NCI-H774 (cell line): Measurements from ENCODE around the gene NCAPG2.

Experiments used
- DNase-seq: peaks from one replicate; lab custom pipeline; 2025; lab: John Stamatoyannopoulos, UW

NCAPG2 gene

DNA sequence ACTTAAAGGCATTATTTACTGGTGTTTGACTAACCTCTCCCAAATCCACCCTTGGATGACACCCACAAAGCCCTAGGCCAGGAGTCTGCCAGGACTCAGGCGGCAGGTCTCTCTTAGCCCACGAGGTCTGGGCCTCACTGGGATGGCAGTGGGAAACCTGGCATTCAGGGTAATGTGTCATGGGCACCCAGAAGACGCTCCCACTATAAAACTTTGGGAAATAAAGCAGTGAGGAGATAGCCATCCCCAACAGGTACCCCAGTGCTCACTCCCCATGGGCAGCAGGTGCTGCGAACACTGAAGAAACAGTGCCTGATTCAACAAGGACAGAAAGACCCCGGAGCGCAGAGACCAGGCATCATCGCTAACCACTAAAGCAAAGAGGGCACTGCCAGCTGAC is 102.6 kb downstream of the NCAPG2 start:
- DNase-seq, result no peak

DNA sequence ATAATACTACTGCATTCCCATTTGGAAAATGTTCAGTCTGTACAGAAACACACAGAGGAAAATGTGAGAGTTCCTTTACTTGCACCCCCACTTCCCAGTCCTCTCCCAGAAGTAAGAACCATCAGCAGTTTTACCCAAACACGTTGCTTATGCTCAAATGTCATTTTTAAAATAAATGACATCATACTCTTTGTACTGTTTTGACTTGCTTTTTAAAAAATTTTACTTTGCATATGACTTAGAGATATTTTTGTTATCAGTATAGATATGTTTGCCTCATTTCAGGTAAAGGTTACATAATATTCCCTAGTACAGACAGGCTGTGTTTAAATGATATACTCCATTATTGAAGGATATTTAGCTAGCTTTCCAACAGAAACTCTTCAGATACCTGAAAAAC is 103.5 kb downstream of the NCAPG2 start:
- no peak for DNase-seq

GRCh38 chr7:158596745-158597144 is 107.9 kb downstream of the NCAPG2 start:
- DNase-seq, result no peak

- no peak for DNase-seq
These were observed 108.3 kb downstream of the NCAPG2 start for GRCh38 chr7:158596309-158596708.

GRCh38 chr7:158595068-158595467 is 109.5 kb downstream of the NCAPG2 start:
- no peak for DNase-seq

DNA sequence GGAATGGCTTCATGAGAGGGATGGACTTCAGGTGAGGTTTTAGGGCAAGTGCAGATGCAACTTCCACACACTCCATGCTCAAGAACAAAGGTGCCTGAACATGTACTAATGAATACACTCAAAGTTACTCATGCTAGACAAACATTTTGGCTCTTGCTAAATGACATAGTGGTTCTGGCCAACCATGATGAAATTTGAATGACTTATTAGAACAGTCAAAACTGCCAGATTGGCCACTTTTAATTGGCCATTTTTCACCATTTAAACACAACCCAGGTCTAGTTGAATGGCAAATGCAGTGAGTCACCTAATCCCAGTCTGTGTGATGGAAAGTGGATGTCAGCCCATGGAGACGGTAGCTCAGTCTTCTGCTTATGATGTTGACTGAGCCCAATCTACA is 112.1 kb downstream of the NCAPG2 start:
- no peak for DNase-seq

DNA sequence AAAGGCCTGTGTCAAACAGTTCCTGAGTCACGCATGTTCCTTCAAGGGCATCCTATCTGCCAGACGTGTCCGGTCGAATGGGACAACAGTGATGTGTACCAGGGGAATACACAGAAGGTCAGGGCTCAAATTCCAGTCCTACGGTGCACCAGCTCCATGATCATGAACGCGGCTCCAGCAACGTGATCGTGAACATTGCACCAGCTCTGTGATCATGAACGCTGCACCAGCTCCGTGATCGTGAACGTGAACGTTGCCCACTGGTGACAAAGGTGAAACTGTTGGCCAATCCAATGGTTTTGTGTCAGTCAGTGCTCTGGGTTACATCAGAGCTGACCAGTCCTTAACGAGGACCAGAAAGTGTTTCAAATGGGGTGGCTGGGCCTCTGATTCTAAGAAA is 112.7 kb downstream of the NCAPG2 start:
- no peak for DNase-seq

- no peak for DNase-seq
These were observed 114.4 kb downstream of the NCAPG2 start for GRCh38 chr7:158590181-158590530.

GRCh38 chr7:158589653-158590052 is 115.0 kb downstream of the NCAPG2 start:
- DNase-seq, result no peak

DNA sequence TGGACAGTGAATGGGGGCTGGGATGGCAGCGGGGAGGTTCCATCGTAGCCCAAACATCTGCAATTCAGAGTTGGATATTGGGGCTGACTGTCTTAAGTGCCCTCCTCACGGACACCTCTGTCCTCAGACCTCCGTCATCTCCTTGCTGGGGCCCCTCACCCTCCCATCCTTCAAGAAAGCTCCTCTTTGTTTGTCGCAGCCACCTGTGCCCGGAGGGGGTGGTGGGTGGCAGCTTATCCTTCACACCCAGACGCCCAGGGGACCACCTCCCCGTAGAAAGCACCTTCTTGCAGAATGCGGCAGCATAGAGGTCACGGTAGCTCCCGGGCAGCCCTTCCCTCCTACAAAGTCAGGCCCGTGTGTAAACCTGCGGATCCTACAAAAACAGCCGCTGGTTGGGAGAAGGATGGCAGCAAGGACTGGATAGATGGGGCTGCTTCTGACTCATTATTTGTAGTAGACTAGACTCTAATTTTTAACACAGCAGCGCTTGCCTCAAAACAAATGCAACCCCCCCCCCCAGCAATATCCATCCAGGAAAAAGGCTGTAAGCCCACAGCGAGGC is 115.6 kb downstream of the NCAPG2 start:
- DNase-seq, result no peak

- DNase-seq, result no peak
These were observed 116.3 kb downstream of the NCAPG2 start for GRCh38 chr7:158588085-158588877.

DNA sequence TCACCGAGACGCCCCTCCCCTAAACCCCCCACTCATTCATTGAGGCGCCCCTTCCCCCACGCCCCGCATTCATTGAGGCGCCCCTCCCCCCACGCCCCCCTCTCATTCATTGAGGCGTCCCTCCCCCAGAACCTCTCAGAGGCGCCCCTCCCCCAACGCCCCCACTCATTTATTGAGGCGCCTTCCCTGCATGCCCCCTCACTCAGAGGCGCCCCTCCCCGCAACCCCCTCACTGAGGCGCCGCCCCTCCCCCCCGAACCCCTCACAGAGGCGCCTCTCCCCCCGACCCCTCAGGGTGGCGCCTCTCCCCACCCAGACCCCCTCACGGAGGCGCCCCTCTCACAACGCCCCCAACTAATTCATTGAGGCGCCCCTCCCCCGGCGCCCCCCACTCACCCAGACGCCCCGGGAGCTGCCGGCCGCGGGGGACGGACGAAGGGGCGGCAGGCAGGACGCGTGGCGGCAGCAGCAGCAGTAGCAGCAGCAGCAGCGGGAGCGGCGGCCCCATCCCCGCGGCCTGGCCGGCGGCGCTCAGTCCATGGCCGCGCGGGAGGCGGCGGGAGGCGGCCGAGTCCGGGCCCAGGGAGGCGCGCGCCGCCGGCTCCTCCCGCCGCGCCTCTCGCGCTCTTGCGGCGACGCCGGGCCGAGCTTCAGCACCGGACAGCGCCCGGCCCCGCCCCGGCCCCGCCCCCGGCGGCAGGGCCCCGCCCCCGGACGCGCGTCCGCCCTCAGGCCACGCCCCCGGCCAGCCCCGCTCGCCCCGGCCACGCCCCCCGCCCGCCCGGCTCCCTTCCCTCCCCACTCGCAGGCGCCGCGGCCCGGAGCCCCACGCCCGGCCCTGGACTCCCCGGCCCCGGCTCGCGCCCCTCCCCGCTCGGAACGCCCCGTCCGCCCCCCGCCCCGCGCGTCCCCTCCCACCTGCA is 117.2 kb downstream of the NCAPG2 start, which contains the start of gene PTPRN2:
Gene PTPRN2, minus strand, starts transcription at position 662 of the 923 bp plus-strand sequence.
- DNase-seq, result peak; percentile 68

GRCh38 chr7:158586499-158587161 is 118.0 kb downstream of the NCAPG2 start:
- no peak for DNase-seq

DNA sequence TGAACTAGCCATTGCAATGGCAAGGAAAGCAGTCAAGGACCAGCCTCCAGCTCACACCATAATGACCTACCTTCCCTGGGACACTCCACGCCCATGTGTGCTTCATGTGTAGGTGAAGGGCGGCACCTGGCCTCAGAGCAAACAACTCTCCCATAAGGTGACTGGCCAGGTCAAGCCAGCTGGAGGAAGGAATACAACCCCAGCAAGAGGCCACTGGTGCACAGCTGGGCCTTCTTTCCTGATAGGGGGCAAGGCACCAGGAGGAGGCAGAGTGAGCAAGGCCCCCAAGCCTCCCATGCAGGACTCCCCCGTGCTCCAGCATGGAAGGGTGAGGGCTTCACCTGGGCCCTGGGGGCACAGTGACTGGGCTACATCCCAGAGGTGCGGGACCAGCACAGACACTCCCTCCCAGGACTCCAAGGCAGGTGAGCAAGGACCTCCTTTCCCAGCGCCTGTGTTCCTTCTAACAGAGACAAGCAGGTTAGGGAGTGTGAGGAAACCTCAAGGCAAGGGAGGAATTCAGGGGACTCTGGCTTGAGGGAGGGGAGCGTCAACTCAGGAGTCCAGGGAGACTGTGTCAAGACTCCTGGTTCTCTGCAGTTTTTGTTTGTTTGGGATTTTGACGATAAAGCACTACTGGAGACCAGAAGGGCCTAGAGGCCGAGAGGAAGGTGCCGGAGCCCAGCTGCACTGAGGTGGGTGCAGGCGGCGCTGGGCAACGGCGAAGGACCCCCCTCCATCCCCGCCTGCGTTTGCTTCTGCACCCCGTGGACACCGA is 118.7 kb downstream of the NCAPG2 start:
- DNase-seq, result peak; percentile 30

DNA sequence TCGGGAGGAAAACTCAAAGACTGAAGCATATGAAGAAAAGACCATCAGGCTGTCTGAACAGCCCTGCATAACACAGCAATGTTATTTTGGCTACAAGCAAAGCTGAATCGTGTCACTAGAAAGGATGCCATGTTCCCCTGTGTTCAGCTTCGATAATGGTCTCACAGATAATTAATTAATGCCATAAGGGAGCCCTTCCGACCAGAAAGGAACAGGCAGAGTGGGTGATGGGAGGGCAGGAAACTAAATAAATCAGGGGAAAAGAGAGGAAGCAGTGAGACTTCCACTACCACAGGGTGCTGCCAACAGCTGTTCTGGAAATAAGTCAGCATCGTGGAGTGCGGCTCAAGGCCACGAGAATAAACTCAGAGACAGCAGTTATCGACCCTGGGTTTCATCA is 120.2 kb downstream of the NCAPG2 start:
- no peak for DNase-seq

DNA sequence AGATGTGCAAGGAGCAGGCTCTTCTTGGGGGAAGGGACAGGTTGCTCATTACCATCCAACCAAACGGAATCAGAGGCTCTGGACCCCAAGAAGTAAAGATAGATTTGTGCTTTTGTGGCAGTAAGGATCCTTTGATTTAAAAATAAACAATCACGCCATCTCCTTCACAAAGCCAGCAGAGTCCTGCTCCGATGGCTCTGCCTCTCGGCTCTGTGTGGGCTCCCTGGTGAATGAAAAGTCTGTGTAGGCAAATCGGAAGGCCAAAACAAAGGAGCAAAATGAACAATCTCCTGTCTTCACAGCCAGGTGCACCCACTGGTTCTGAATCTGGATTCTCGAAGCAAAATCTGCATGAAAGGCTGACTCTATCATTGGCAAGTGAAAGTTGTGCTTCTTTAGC is 120.8 kb downstream of the NCAPG2 start:
- DNase-seq, result no peak

- DNase-seq, result no peak
These were observed 121.5 kb downstream of the NCAPG2 start for GRCh38 chr7:158583143-158583542.

DNA sequence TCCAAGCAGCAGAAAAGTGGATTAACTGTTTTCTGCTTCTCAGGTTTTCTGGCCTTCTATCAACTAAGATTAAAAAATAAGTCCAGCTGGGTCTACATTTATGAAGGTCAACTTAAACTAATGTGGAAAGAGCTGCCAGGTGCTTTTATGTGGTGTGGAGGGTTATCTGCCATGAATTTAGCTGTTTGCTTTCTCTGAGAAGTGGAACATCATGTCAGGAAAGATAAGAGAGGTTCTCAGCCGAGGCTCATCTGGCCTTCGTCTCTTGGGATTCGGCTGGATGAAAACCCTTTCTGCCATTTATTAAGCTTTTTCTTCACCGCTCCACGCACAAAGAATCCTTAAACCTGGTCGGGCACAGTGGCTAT is 122.5 kb downstream of the NCAPG2 start:
- peak; percentile 60 for DNase-seq

- peak; percentile 91 for DNase-seq
These were observed 123.0 kb downstream of the NCAPG2 start for GRCh38 chr7:158581440-158582088.
